Subcutaneous adipose tissue (tissue), 4 donors: Measurements from ENCODE around the gene PACS2. TPM values are rescaled to one million over a fixed set of nuclear protein-coding genes. Genes with fewer than 3 reads are reported as not detected.

ENCODE experiments used
- CTCF ChIP-seq: fragments of 450-650 bp; IDR thresholded peaks from one replicate; pipeline ENCODE4 v1.5.1; 2016; ENCODE audit warnings: low read depth, mild to moderate bottlenecking, control low read depth, antibody characterized with exemption, moderate library complexity
- total RNA-seq, 4 donors: library from RNA; depleted of rRNA; stranded (reverse); fragments of >200 nt; gene quantifications; one replicate each; pipeline ENCODE4 v1.1.0, GENCODE V29; 2016

The PACS2 gene
- total RNA-seq, 4 donors from 2014 or later, result 37.2 to 124 (median 57.8) TPM

GRCh38 chr14:105304565-105304964 is 10.0 kb upstream of the PACS2 start:
- TF ChIP-seq CTCF, result no peak

DNA sequence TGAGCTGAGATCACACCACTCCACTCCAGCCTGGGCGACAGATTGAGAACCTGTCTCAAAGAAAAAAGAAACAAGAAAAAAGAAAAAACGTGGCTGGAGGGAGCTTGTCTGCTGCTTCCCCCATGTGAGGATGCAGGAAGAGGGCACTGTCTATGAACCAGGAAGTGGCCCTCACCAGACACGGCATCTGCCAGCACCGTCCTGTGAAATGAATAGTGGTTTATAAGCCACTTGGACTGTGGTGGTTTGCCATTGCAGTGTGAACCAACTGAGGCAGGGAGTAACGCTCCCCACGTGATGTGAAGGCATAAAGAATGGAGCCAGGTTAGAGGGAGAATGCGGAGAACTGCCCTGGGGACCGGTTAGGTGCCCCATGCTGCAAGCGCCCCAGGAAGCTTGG is 9.2 kb upstream of the PACS2 start:
- TF ChIP-seq CTCF, result no peak

DNA sequence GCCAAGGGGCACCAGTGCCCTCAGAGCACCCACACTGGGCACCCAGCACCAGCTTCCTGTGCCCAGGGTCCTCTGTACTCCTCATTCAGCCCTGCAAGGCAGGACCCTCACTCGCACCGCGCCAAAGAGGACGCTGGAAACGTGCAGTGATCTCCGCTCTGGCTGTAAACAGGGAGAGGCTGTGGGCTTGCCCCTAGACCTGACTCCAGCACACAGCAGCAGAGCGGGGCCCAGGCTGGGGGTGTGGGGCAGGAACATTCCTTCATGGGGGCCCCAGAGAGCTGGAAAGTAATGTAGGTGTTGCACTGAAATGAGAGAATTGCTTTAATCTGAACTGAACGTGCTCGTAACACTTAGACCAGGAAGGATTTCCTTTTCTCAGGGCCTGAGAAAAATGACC is 8.8 kb upstream of the PACS2 start:
- TF ChIP-seq CTCF, result no peak

GRCh38 chr14:105307052-105307727 is 7.4 kb upstream of the PACS2 start:
- TF ChIP-seq CTCF, result no peak

DNA sequence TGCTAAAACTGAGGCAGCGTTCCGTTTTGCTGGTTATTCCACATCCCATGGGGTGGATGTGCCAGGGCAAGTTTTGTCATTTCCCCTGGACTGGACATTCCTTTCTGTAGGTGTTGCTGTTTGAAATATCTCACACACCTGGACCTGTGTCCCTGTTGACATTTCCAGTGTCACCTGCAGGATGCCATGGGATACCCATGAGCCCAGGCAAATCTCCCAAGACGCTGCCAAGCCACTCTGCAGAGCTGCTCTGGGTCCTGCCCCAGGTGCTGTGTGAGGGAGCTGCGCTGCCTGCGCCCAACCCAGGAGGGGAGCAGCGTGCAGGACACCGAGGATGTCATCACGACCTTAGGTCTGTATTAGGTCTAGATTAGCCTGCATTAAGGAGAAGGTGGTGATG is 5.2 kb upstream of the PACS2 start:
- TF ChIP-seq CTCF, result no peak

- TF ChIP-seq CTCF, result no peak
These were observed 2.7 kb upstream of the PACS2 start for GRCh38 chr14:105311838-105312237.

DNA sequence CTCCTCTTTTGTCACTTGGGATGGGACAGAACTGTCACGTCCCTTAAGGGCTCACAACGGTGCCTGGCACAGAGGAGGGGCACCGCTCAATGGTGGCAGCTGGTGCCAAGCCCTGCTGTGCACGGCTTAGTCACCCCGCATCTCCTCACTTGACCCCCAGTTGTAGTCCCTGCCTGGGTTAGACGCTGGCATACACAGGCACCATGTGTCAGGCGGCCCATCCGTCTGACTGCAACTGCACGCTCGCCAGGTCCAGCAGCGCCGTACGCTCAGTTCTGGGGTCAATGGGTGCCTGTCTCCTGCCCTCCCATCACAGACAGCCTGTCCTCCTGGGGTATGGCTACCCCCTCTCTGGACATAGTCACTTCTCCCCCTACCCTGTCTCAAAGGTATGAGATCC is 1.6 kb upstream of the PACS2 start:
- TF ChIP-seq CTCF, result no peak
